CD4-positive, alpha-beta T cell treated with Interferon alpha-2 for 1 hour (primary cell): ENCODE measurements around the gene ICAM5.
"Not testable (repeated sequence)": the region's sequence is repeated elsewhere in the genome, so short reads cannot be mapped to it uniquely, and the experiment has no call there.

Experiments used
- DNase-seq, 2 donors: peaks; one replicate each; pipeline ENCODE4 v3.0.0-alpha.2; 2020 to 2022

The ICAM5 gene, protein sequence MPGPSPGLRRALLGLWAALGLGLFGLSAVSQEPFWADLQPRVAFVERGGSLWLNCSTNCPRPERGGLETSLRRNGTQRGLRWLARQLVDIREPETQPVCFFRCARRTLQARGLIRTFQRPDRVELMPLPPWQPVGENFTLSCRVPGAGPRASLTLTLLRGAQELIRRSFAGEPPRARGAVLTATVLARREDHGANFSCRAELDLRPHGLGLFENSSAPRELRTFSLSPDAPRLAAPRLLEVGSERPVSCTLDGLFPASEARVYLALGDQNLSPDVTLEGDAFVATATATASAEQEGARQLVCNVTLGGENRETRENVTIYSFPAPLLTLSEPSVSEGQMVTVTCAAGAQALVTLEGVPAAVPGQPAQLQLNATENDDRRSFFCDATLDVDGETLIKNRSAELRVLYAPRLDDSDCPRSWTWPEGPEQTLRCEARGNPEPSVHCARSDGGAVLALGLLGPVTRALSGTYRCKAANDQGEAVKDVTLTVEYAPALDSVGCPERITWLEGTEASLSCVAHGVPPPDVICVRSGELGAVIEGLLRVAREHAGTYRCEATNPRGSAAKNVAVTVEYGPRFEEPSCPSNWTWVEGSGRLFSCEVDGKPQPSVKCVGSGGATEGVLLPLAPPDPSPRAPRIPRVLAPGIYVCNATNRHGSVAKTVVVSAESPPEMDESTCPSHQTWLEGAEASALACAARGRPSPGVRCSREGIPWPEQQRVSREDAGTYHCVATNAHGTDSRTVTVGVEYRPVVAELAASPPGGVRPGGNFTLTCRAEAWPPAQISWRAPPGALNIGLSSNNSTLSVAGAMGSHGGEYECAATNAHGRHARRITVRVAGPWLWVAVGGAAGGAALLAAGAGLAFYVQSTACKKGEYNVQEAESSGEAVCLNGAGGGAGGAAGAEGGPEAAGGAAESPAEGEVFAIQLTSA

DNA sequence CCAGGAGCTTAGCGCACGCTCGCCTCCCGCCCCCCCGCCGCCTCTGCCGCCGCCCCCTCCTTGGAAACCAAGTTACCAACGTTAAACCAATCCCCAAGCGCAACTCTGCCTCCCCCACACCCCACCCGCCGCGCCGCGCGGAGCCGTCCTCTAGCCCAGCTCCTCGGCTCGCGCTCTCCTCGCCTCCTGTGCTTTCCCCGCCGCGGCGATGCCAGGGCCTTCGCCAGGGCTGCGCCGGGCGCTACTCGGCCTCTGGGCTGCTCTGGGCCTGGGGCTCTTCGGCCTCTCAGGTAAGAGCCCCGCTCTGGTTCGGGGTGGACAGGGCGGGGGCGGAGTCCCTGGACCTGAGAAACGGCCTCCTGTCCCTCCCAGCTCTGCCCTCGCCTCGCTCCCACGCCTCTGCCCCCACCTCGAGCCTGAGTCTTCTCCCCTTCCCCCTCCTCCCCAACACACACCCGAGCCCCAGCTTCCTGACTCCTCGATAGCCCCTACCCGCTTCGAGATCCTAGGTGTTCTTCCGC, at the start of gene ICAM5:
ICAM5 (plus strand) TSS at position 117 of the 521 bp plus-strand sequence; CDS start at position 209, 92 bp downstream.
- DNase-seq = peak in 1 of 2 donors; percentile 47

DNA sequence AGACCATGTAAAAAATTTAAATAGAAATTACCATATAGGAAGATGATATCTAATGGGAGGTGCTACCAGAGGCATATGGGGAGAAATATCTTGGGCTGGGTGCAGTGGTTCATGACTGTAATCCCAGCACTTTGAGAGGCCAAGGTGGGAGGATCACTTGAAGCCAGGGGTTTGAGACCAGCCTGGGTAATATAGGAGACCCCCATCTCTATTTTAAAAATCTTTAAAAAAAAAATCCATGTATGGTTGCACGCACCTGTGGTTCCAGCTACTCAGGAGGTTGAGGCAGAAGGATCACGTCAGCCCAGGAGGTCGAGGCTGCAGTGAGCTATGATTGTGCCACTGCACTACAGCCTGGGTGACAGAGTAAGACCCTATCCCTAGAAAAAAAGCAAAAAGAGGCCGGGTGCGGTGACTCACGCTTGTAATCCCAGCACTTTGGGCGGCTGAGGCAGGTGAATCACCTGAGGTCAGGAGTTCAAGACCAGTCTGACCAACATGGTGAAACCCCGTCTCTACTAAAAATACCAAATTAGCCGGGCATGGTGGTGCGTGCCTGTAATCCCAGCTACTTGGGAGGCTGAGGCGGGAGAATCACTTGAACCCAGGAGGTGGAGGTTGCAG, 47.8 kb upstream of the ICAM5 start:
- not testable (repeated sequence) for DNase-seq

DNA sequence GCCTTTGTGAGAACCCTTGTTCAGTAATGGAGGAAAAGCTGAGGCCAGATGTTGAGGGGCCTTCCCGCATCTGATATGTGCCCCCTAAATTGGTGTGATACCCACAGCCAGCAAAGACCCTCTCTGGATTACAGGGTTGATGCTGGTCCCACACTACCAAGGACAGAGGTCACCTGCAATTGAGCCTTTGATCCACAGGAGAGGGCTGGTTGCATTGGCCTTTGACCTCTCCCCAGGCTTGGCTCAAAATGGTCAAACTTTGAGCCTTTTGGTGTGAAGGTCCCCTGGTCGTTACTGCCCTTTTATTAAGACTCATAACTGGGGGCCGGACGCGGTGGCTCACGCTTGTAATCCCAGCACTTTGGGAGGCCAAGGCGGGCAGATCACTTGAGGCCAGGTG, 46.1 kb upstream of the ICAM5 start:
- no peak for DNase-seq

DNA sequence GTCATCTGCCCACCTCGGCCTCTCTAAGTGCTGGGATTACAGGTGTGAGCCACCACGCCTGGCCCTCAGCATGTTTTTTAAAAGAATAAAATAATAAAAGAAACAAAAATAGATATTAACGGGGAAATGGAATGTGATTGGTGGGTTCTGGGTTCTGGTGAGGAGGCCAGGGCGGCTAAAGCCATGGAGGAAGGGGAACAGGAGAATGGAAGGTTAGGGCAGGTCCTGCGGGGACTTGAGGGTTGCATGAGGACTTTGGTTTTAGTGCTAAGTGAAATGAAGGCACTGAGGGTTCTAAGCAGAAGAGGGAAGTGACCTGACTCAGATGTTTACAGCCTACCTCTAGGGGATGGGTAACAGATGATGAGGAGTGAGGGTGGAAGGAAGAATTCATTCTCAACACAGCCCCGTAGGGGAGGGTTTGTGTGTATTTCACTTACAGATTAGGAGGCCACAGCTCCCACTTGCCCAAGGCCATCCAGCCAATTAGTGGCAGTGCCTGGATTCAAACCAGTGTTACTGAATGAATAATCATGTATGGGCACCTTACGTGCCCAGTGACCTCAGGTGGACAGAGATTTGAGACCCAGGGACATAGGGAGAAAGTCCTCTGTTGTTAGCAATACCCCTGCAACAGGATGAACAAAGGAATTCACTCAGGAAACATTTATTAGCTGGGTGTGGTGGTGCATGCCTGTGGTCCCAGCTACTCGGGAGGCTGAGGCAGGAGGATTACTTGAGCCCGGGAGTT, 44.4 kb upstream of the ICAM5 start:
- DNase-seq = no peak

DNA sequence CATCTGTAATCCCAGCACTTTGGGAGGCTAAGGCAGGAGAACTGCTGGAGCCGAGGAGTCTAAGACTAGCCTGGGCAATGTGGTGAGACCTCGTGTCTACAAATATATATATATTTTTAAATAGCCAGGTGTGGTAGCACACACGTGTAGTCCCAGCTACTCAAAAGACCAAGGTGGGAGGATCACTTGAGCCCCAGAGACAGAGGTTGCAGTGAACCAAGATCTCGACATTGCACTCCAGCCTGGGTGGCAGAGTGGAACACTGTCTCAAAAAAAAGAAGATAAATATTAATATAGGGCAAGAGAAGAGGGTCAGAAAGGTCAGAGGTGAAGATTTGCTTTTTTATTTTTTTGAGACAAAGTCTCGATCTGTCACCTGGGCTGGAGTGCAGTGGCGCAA, 43.2 kb upstream of the ICAM5 start:
- DNase-seq = no peak

DNA sequence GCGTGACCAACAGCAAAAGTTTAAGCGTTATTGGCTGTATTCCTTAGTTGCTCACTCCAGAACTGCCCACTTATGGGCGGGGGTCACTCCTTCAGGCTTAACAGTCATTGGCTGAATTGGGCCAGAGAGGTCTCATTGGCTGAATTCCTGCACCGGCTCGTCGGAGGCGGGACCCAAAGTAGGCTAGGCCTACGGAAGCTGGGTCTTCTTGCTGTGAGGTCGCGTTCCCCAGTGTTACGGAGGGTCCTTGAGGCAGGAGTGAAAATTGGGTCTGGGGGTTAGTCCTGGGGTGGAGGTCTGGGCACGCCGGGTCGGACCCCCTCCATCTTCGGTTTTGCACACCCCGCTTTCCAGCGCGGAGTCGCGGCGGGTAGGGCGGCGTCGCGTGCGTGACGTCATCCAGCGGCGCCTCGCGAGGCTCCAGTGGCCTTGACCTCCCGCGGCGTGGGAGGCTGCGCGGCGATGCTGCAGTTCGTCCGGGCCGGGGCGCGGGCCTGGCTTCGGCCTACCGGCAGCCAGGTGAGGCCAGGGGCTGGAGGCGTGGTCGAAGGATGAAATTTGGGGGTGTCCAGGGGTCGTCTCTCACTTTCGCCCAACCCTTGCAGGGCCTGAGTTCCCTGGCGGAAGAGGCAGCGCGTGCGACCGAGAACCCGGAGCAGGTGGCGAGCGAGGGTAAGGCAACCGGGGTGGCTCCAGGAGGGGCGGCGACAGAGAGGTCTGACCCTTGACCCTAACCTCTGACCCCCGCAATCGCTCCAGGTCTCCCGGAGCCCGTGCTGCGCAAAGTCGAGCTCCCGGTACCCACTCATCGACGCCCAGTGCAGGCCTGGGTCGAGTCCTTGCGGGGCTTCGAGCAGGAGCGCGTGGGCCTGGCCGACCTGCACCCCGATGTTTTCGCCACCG, 37.7 kb upstream of the ICAM5 start, which contains the start of gene MRPL4:
MRPL4 (plus strand) TSS at position 423 of the 903 bp plus-strand sequence; CDS start at position 463, 40 bp downstream.
- DNase-seq = peak; percentile 97 to 98

DNA sequence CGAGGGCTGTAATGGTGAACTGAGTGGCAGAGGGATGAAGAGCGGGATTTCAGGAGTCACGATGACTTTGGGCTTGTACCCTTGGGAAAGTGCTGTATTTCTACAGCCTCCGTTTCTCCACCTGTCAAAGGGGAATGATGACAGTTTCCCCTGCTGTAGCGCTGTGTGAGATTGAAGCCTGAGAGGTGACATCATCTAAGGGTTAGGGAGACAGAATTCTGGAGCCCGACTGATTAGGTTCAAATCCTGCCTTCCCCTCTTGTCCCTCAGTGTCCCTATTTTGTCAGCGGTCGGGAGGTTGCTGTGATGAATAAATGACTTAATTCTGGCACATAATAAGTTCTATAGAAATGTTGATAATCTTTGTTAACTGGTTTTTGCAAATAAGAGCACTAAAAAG, 37.0 kb upstream of the ICAM5 start:
- no peak for DNase-seq

DNA sequence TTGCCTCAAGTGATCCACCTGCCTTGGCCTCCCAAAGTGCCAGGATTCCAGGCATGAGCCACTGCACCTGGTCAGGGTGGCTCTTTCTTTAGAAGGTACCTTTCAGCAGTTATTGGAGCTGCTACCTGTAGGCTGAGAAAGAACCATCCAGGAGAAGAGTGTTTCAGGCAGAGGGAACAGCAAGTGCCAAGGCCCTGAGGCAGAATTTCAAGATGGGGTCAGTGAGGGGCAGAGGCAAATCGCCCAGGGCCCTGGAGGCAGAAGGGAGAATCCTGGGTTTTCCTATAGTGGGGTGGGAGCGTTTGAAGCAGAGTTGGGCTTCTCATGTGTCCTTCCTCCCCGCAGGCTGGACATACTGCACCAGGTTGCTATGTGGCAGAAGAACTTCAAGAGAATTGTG, 35.5 kb upstream of the ICAM5 start:
- DNase-seq = no peak

DNA sequence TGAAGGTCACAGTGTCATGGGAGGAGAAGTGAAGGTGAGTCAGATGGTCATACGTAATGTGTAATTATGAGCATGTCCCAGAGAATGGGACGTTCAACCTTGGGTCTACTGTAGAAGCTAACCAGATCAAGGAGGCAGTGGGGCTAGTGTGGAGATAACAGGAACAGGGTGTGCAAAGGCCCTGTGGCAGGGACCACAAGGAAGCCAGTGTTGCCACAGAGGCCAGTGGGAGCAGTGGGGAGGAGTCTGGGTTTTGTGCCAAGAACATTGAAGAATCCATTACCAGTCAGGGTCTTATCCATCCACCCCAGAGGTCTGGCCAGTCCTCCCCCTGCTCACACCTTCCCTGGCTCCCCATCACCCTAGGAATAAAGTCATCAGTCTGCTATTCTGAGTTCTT, 34.4 kb upstream of the ICAM5 start:
- DNase-seq = no peak

DNA sequence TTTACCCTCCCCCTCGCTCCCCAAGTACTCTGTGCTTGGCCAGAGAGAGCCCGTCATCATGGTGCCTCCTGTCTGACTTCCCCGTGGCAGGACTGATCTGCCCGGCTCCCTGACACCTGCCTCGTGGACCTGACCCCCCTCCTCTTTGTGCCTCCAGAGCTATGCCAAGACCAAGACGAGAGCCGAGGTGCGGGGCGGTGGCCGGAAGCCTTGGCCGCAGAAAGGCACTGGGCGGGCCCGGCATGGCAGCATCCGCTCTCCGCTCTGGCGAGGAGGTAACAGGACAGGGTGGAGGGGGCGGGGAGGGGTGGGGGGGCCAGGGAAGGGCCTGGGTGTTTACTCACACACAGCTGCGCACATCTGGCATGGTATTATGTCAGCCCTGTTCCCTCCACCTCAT, 33.2 kb upstream of the ICAM5 start:
- DNase-seq = no peak

DNA sequence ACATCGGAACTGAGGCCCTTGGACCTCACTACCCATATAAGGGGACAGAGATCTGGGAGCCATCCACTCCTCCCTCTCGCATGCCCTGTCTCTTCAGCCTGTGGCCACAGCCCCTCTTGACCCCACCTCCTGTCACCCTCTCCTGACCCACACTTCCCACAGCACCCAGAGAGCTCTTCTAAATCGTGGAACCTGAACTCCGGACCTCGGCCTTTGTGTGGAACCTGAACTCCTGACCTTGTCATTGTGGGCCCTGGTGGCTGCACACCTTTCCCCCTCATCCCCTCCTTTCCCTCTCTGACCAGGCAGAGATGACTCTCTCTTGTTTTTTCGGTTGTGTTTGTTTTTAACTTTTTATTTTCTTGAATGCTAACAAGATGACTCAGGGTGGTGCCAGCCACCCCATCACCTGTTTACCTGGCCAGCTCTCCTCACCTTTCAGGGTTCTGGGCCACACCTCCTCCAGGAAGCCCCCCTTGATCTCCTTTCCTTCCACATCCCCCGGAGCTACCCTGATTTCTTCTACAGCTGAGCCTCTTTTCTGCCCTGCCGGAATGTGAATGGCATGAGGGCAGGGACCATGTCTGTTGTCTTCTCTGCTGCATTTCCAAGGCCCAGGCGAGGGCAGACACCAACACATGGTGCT, 32.7 kb upstream of the ICAM5 start:
- DNase-seq = no peak

DNA sequence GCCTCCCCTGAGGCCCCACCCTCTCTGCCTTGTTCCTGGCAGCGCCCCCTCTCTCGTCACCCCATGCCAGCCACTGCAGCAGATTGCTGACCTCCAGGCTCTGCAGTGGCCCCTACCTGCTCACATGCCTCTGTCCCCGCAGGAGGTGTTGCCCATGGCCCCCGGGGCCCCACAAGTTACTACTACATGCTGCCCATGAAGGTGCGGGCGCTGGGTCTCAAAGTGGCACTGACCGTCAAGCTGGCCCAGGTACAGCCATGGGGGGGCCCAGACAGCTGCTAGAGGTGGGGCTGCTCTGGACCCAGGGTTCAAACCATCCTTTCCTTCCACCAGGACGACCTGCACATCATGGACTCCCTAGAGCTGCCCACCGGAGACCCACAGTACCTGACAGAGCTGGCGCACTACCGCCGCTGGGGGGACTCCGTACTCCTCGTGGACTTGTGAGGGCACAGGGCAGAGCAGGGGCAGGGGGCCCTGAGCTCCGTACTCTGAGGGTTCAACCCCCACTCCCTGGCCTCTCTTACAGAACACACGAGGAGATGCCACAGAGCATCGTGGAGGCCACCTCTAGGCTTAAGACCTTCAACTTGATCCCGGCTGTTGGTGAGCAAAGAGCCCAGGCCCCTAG, 31.6 kb upstream of the ICAM5 start:
- DNase-seq = no peak

DNA sequence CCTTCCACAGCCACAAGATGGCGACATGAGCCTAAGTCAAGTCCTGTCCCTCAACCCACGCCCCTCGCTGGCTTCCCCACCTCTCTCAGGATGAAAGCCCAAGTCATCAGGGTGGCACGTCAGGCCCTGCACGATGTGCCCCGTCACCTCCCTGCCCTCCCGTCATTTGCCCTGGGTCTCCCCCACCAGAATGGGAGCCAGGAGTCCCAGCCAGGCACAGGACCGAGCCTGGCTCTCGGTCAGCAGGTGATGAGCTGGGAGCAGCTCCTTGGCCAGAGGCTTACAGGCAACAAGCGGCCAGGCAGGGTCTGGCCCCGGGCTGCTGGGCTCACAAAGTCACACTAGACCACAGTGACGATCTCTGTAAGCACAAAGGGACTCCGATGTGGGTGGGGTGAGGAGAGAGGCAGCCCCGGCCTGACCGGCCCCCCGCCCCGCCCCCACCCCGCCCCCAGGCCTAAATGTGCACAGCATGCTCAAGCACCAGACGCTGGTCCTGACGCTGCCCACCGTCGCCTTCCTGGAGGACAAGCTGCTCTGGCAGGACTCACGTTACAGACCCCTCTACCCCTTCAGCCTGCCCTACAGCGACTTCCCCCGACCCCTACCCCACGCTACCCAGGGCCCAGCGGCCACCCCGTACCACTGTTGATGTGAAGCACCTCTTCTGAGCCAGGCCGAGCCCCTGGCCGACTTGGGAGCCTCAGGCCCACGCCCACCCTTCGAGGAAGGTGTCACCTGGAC, 30.4 kb upstream of the ICAM5 start:
- peak; percentile 90 to 92 for DNase-seq

DNA sequence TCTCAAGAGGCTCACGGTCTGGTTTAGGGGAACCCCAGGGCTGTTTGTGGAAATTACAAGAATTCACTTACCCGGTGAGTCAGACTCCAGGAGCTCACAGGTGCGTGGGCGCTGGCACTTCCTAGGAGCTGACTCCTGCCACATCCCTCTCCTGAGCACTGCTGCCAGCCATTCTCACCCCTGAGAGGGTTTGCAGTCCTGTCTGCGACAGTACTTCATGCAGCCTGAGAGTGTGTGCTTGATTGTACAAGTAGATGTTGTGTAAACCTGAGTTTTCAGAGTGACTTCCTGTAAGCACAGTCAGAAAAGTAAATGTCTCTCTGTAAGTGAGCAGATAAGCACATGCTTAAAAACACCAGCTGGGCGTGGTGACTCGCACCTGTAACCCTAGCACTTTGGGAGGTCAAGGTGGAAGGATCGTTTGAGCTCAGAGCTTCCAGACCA, 29.6 kb upstream of the ICAM5 start:
- no peak for DNase-seq

DNA sequence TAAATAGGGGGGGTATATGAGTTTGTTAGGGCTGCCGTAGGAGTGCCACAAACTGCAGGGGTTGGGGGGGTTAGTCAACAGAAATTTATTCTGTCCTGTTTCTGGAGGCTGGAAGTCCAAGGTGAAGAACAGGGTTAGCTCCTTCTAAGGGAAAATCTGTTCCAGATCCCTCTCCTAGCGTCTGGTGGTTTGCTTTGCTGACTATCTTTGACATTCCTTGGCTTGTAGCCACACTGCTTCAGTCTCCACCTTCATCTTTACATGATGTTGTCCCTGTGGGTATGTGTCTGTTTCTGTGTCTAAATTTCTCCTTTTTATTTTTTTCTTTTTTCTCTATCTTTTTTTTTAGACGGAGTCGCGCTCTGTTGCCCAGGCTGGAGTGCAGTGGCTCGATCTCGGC, 27.0 kb upstream of the ICAM5 start:
- no peak for DNase-seq

DNA sequence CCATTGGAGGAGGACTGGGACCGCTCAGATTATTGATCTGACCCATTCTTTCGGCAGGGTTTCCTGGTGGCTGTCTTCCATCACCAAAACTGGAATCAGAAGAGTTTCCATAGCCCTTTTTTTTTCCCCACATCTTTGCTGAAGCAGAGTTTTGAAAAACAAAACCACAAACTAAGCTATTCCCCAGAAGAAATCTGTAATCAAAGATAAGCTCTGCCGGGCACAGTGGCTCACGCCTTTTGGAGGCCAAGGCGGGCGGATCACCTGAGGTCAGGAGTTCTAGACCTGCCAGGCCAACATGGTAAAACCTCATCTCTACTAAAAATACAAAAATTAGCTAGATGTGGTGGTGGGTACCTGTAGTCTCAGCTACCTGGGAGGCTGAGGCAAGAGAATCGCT, 23.0 kb upstream of the ICAM5 start:
- no peak for DNase-seq

DNA sequence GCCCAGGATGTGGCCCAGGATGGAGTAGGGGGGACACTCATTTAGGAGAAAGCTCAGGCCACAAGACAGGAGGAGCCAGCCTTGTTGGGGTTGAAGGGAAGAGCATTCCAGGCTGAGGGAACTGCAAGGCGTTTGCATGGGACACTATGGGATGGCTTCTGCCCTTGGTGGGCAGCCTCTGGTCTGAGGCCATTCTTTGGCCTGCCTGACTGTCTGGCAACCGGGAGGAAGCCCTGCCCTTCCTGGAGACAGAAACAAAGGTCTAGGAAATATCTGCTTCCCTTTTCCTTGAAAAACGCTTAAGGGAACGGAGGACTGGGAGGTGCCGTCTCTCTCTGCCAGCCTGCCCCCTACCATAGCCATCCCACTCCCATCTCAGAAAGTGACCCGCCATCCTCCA, 21.7 kb upstream of the ICAM5 start:
- DNase-seq = no peak

DNA sequence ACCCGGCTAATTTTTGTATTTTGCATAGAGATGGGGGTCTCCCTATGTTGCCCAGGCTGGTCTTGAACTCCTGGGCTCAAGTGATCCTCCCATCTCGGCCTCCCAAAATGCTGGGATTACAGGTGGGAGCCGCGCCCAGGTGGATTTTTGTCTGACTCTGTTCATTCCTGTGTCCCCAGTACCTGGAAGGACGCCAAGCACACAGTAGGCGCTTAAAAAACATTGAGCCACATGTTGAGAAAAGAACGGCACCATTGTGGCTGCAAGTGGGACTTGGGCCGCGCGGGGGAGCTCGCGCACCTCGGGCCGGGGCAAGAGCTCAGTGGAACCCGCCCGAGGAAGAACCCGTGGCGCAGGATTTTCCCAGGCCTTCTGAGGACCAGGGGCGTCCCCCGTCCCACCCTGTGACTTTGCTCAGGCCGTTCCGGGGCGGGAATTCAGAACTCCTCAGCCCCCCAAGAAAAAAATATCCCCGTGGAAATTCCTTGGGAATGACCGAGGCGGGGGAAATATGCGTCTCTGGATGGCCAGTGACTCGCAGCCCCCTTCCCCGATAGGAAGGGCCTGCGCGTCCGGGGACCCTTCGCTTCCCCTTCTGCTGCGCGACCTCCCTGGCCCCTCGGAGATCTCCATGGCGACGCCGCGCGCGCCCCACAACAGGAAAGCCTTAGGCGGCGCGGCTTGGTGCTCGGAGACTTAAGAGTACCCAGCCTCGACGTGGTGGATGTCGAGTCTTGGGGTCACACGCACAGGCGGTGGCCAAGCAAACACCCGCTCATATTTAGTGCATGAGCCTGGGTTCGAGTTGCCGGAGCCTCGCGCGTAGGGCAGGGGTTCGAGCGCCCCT, 20.2 kb upstream of the ICAM5 start:
- peak; percentile 88 to 91 for DNase-seq
